ENCODE data around the gene LMO4. TPM values are rescaled to one million over a fixed set of nuclear protein-coding genes. Genes with fewer than 3 reads are reported as not detected.

The LMO4 gene
- total RNA-seq, 2 donors from 2014 or later, result 31.5 to 46.6 TPM

DNA sequence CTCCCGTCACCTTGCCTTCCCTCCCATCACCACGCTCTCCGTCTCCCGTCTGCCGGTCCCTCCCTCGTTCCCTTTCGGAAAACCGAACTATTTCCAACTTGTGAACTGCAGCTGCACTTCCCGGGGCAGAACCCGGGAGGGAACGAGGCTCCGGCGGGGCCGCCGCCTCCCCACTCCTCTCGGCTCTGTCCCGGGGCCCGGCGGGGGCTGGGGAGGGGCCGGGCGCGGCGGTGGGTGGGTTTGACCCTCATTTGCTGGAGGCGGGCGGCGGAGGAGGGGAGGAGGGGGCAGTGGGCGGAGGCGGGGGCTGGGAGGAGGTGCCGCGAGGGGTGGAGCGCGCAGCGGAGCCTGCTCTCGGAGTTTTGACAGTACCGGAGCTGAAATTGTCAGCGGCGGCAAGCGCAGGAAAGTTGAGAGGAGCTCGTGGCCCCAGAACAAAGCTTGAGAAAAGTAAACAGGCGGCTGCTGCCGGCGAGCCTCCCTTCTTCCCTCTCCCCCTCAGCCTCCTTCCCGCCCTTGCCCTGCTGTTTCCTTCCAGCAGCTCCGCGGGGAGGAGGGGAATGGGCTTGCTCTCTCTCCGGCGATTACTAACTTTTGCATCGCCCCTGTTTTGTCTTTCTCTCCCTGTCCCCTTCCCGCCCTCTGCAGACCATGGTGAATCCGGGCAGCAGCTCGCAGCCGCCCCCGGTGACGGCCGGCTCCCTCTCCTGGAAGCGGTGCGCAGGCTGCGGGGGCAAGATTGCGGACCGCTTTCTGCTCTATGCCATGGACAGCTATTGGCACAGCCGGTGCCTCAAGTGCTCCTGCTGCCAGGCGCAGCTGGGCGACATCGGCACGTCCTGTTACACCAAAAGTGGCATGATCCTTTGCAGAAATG lies 2.9 kb downstream of the LMO4 start:
- Histone ChIP-seq H3K4me3 (peak overlapping the region; percentile 97), H3K27me3 (replicated peaks; ENCODE audit: insufficient read depth) (no peaks in the 10 kb centered on the region), H3K9me3 (no peaks in the 10 kb centered on the region), H3K36me3 (no peaks in the 10 kb centered on the region), H3K27ac (peak overlapping the region; percentile 86 to 99), H3K4me1 (ENCODE audit: control insufficient read depth in 1 of 2, low read depth in 2 of 2) (peaks cover 25 to 49% of the 10 kb centered on the region in 2 donors)
- DNase-seq (ENCODE audit: low spot score) (peak; percentile 39), ATAC-seq (ENCODE audit: insufficient number of reproducible peaks, low FRiP score, low read depth) (no peak)
- TF ChIP-seq, protein P1, sequence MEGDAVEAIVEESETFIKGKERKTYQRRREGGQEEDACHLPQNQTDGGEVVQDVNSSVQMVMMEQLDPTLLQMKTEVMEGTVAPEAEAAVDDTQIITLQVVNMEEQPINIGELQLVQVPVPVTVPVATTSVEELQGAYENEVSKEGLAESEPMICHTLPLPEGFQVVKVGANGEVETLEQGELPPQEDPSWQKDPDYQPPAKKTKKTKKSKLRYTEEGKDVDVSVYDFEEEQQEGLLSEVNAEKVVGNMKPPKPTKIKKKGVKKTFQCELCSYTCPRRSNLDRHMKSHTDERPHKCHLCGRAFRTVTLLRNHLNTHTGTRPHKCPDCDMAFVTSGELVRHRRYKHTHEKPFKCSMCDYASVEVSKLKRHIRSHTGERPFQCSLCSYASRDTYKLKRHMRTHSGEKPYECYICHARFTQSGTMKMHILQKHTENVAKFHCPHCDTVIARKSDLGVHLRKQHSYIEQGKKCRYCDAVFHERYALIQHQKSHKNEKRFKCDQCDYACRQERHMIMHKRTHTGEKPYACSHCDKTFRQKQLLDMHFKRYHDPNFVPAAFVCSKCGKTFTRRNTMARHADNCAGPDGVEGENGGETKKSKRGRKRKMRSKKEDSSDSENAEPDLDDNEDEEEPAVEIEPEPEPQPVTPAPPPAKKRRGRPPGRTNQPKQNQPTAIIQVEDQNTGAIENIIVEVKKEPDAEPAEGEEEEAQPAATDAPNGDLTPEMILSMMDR (IDR thresholded peaks at IDR 0.05), result no peak

- H3K36me3 ChIP-seq, result no peaks in the 10 kb centered on the region
- no peak for DNase-seq (ENCODE audit: low spot score)
- peaks cover 20 to 61% of the 10 kb centered on the region in 2 donors for H3K4me1 ChIP-seq (ENCODE audit: control insufficient read depth in 1 of 2, low read depth in 2 of 2)
- TF ChIP-seq, protein P1 (IDR thresholded peaks at IDR 0.05), result no peak
- H3K4me3 ChIP-seq, result peak overlapping the region; percentile 97
- H3K9me3 ChIP-seq, result no peaks in the 10 kb centered on the region
- H3K27me3 ChIP-seq (replicated peaks; ENCODE audit: insufficient read depth), result no peaks in the 10 kb centered on the region
- ATAC-seq (ENCODE audit: insufficient number of reproducible peaks, low FRiP score, low read depth), result no peak
- peak overlapping the region; percentile 74 to 99 for H3K27ac ChIP-seq
Observed at GRCh38 chr1:87333692-87334347, 5.1 kb downstream of the LMO4 start.

DNA sequence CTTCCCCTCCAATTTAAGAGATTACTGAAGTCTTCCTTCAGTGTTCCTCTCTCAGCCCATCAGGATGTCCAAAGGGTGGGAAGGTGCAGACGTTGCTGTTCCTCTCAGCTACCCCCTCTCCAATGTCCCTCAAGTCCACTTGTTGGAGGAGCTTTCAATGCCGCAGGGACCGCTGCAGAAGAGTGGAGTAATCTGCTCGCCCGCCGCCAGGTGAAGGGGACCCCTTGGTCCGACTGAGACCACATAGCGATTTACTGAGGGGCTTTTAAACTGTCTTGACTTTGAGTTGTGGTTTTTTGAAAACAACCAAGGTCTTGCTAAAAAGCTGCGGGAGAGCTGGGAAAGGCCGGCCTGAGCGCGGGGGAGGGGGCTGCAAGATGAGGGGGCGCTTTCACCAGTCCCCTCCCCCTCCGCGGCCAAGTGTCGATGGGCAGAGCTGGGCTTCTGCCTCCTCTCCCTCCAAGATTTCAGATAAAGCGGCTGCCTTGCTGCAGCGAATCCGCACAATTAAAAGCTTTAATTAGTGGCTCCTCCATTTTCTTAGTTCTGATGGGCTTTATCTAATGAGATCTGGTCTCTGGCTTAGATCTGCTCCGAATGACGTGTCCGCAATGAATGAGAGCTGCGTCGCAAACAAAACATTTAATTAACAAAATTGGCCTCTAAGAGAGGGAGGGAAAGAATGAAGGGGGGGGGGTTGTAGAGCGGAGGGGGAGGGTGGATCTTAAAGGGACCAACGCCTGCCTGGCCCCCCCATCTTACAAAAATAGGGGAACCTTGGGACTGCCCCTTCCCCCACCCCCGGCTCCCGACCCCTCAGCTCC lies 5.9 kb downstream of the LMO4 start:
- DNase-seq (ENCODE audit: low spot score), result no peak
- H3K36me3 ChIP-seq, result no peaks in the 10 kb centered on the region
- no peaks in the 10 kb centered on the region for H3K9me3 ChIP-seq
- H3K27me3 ChIP-seq (replicated peaks; ENCODE audit: insufficient read depth), result no peaks in the 10 kb centered on the region
- peak overlapping the region; percentile 74 to 99 for H3K27ac ChIP-seq
- H3K4me3 ChIP-seq, result peak overlapping the region; percentile 97
- H3K4me1 ChIP-seq (ENCODE audit: control insufficient read depth in 1 of 2, low read depth in 2 of 2), result peaks cover 20 to 63% of the 10 kb centered on the region in 2 donors
- TF ChIP-seq, protein P1 (IDR thresholded peaks at IDR 0.05), result no peak
- no peak for ATAC-seq (ENCODE audit: insufficient number of reproducible peaks, low FRiP score, low read depth)

- Histone ChIP-seq H3K4me3 (peak overlapping the region; percentile 97), H3K9me3 (no peaks in the 10 kb centered on the region), H3K27me3 (replicated peaks; ENCODE audit: insufficient read depth) (no peaks in the 10 kb centered on the region), H3K27ac (peak overlapping the region; percentile 74 to 99), H3K36me3 (peaks cover 6% of the 10 kb centered on the region), H3K4me1 (ENCODE audit: control insufficient read depth in 1 of 2, low read depth in 2 of 2) (peaks cover 20 to 63% of the 10 kb centered on the region in 2 donors)
- TF ChIP-seq, protein P1 (IDR thresholded peaks at IDR 0.05), result no peak
- no peak for DNase-seq (ENCODE audit: low spot score)
- no peak for ATAC-seq (ENCODE audit: insufficient number of reproducible peaks, low FRiP score, low read depth)
Observed at GRCh38 chr1:87335175-87335884, 6.7 kb downstream of the LMO4 start.
